Superior temporal gyrus (tissue), 1 donor: ENCODE data around the gene EPHA2.

Experiments
- DNase-seq: peaks from one replicate; pipeline ENCODE4 v3.0.0-alpha.2; 2016; ENCODE audit errors: extremely low spot score

The EPHA2 gene

GRCh38 chr1:16134906-16135305 is 21.0 kb downstream of the EPHA2 start:
- DNase-seq = no peak

GRCh38 chr1:16134066-16134801 is 21.6 kb downstream of the EPHA2 start:
- DNase-seq = no peak

- no peak for DNase-seq
Measured at GRCh38 chr1:16133007-16133961, 22.6 kb downstream of the EPHA2 start.

- DNase-seq = no peak
Measured at GRCh38 chr1:16132325-16132785, 23.5 kb downstream of the EPHA2 start.

GRCh38 chr1:16131636-16132324 is 24.1 kb downstream of the EPHA2 start:
- DNase-seq = no peak

- DNase-seq = no peak
Measured at GRCh38 chr1:16130827-16131226, 25.0 kb downstream of the EPHA2 start.

GRCh38 chr1:16129921-16130543 is 25.8 kb downstream of the EPHA2 start:
- DNase-seq = no peak

GRCh38 chr1:16129316-16129715 is 26.6 kb downstream of the EPHA2 start:
- no peak for DNase-seq

GRCh38 chr1:16128338-16128741 is 27.5 kb downstream of the EPHA2 start:
- no peak for DNase-seq

GRCh38 chr1:16127676-16128337 is 28.1 kb downstream of the EPHA2 start:
- no peak for DNase-seq

- no peak for DNase-seq
Measured at GRCh38 chr1:16126743-16127515, 28.9 kb downstream of the EPHA2 start.

GRCh38 chr1:16126160-16126559 is 29.7 kb downstream of the EPHA2 start:
- no peak for DNase-seq

GRCh38 chr1:16125483-16125882 is 30.4 kb downstream of the EPHA2 start:
- DNase-seq = no peak

- DNase-seq = no peak
Measured at GRCh38 chr1:16125088-16125470, 30.8 kb downstream of the EPHA2 start.

GRCh38 chr1:16124377-16125087 is 31.3 kb downstream of the EPHA2 start:
- DNase-seq = no peak

GRCh38 chr1:16122916-16123315 is 33.0 kb downstream of the EPHA2 start:
- no peak for DNase-seq

- no peak for DNase-seq
Measured at GRCh38 chr1:16122350-16122881, 33.5 kb downstream of the EPHA2 start.

GRCh38 chr1:16120940-16121410 is 34.9 kb downstream of the EPHA2 start:
- DNase-seq = no peak

- no peak for DNase-seq
Measured at GRCh38 chr1:16120407-16120806, 35.5 kb downstream of the EPHA2 start.
